K562 (cell line): ENCODE results near the gene ESAM. TPM values are rescaled to one million over a fixed set of nuclear protein-coding genes. Genes with fewer than 3 reads are reported as not detected.
A peak's percentile ranks its signal among the peaks of the same experiment; 100 is the strongest.

Experiments used
- ATAC-seq: fragments of 200-7000 bp; cut with Tn5 transposase; 3 replicates; pipeline ENCODE4 v1.9.1; 2020; ENCODE audit warnings: moderate library complexity
- BruUV-seq: library from RNA; stranded (reverse); fragments of 400-500 nt; replicated peaks from 2 replicates; lab custom pipeline; 2021; lab: Mats Ljungman, UMichigan
- CTCF ChIA-PET: fragments of 300-600 bp; formaldehyde crosslinking; extraction: SDS; loops from one replicate; lab custom pipeline; 2021; ENCODE audit warnings: low intra/inter-chr PET ratio; lab: Yijun Ruan, JAX
- POLR2A ChIA-PET: fragments of 300-600, 350-650 bp; sonication (Branson Sonifier 250); formaldehyde crosslinking; extraction: SDS; loops from one replicate; lab custom pipeline; 2021; ENCODE audit warnings: antibody characterized with exemption, inconsistent platforms; lab: Yijun Ruan, JAX
- DNase-seq, 4 experiments: peaks; one replicate each; pipeline versions ENCODE4 v3.0.0 to v3.0.0-alpha.2; 2011 to 2018; ENCODE audit warnings: low spot score in 3 of 4, mixed read lengths in 3 of 4; ENCODE audit errors: extremely low read depth in 1 of 4
- FAIRE-seq: peaks from 2 replicates; lab custom pipeline; 2011; peaks lifted over from hg19 to GRCh38; lab: Jason Lieb, UNC
- H2AFZ ChIP-seq: 2 replicates; pipeline ENCODE4 v1.6.0; 2011; ENCODE audit warnings: low read depth, low read length, control low read depth, inconsistent platforms
- H3K27ac ChIP-seq: fragments of 200-600 bp; 3 replicates; pipeline ENCODE4 v1.8.0; 2011; ENCODE audit warnings: low read depth, mild to moderate bottlenecking, control low read depth, inconsistent platforms, low read length, moderate library complexity, mixed read lengths; ENCODE audit errors: extremely low read depth
- H3K27me3 ChIP-seq, 2 experiments: fragments of 300-600 bp in 1 of 2; 2 replicates in 1 of 2; 3 replicates in 1 of 2; pipeline versions ENCODE4 v1.6.0 to v1.8.0; 2011; ENCODE audit warnings: inconsistent platforms in 2 of 2, low read length in 2 of 2, mild to moderate bottlenecking in 1 of 2, mixed read lengths in 1 of 2, moderate library complexity in 1 of 2; ENCODE audit not compliant: control insufficient read depth in 2 of 2, insufficient read depth in 2 of 2
- H3K36me3 ChIP-seq: fragments of 300-600 bp; 3 replicates; pipeline ENCODE4 v1.8.0; 2011; ENCODE audit warnings: mild to moderate bottlenecking, low read length, inconsistent platforms; ENCODE audit not compliant: control insufficient read depth, insufficient read depth
- H3K4me1 ChIP-seq, 2 experiments: fragments of 200-600 bp in 1 of 2; replicated peaks in 1 of 2; 2 replicates in 1 of 2; 3 replicates in 1 of 2; pipeline versions ENCODE4 v1.5.1 to v1.8.0; 2011; ENCODE audit warnings: inconsistent platforms in 2 of 2, low read length in 2 of 2, mild to moderate bottlenecking in 1 of 2, mixed read lengths in 1 of 2, moderate library complexity in 1 of 2; ENCODE audit not compliant: control insufficient read depth in 2 of 2, insufficient read depth in 2 of 2
- H3K4me2 ChIP-seq: 2 replicates; pipeline ENCODE4 v1.6.1; 2011; ENCODE audit warnings: low read length, control low read depth, inconsistent platforms, mixed read lengths; ENCODE audit not compliant: insufficient read depth
- H3K4me3 ChIP-seq: fragments of 200-600 bp; sonication (generic), shearing (Covaris generic); 2 replicates; pipeline ENCODE4 v1.5.1; 2016; ENCODE audit warnings: control low read depth, inconsistent platforms
- H3K79me2 ChIP-seq: fragments of 200-600 bp; 3 replicates; pipeline ENCODE4 v1.8.0; 2011; ENCODE audit warnings: low read length, inconsistent platforms; ENCODE audit not compliant: control insufficient read depth, insufficient read depth
- H3K9ac ChIP-seq, 2 experiments: 2 replicates each; pipeline versions ENCODE4 v1.6.0 to v1.6.1; 2011; ENCODE audit warnings: low read depth in 2 of 2, low read length in 2 of 2, control low read depth in 1 of 2, inconsistent platforms in 1 of 2, mild to moderate bottlenecking in 1 of 2, mixed read lengths in 1 of 2; ENCODE audit not compliant: insufficient read depth in 1 of 2
- H3K9me1 ChIP-seq: one replicate; pipeline ENCODE4 v1.6.0; 2011; ENCODE audit warnings: inconsistent platforms, mild to moderate bottlenecking, low read length, moderate library complexity; ENCODE audit not compliant: control insufficient read depth, insufficient read depth
- H3K9me3 ChIP-seq: replicated peaks from 2 replicates; pipeline ENCODE4 v1.5.1; 2011; ENCODE audit warnings: low read depth, low read length, inconsistent platforms; ENCODE audit not compliant: control insufficient read depth, insufficient read depth
- H4K20me1 ChIP-seq: replicated peaks from 2 replicates; pipeline ENCODE4 v1.6.1; 2011; ENCODE audit warnings: low read length, inconsistent platforms, mixed read lengths; ENCODE audit not compliant: control insufficient read depth, insufficient read depth
- DACH1 ChIP-seq: fragments of 450-650 bp; IDR thresholded peaks from 2 replicates; pipeline ENCODE4 v1.6.1; 2018; ENCODE audit not compliant: partially characterized antibody
- HDAC8 ChIP-seq: fragments of 450-650 bp; IDR thresholded peaks from 2 replicates; pipeline ENCODE4 v1.6.1; 2016; ENCODE audit warnings: mild to moderate bottlenecking, missing genetic modification characterization, moderate library complexity, missing compliant biosample characterization
- HSF4 ChIP-seq: fragments of 250-450 bp; sonication (Bioruptor Pico); IDR thresholded peaks from 2 replicates; pipeline ENCODE4 v2.1.2; 2022; ENCODE audit warnings: mild to moderate bottlenecking, moderate library complexity, borderline replicate concordance
- KHSRP ChIP-seq: fragments of 450-650 bp; IDR thresholded peaks from 2 replicates; pipeline ENCODE4 v1.6.1; 2017
- NCOR1 ChIP-seq: fragments of 450-650 bp; IDR thresholded peaks from 2 replicates; pipeline ENCODE4 v1.6.1; 2016; ENCODE audit warnings: mild to moderate bottlenecking, moderate library complexity
- NR1H2 ChIP-seq: sonication (generic); formaldehyde crosslinking; IDR thresholded peaks from 2 replicates; pipeline ENCODE4 v1.4.0; 2020; ENCODE audit warnings: mild to moderate bottlenecking, missing genetic modification reagents
- RFX1 ChIP-seq: fragments of 450-650 bp; IDR thresholded peaks from 2 replicates; pipeline ENCODE4 v1.6.1; 2016; ENCODE audit warnings: mild to moderate bottlenecking, moderate library complexity
- SIX5 ChIP-seq, 2 experiments: IDR thresholded peaks; 2 replicates each; pipeline ENCODE4 v1.6.1; 2011; ENCODE audit warnings: low read length in 2 of 2, borderline replicate concordance in 1 of 2, low read depth in 1 of 2, mild to moderate bottlenecking in 1 of 2, moderate library complexity in 1 of 2; ENCODE audit not compliant: insufficient read depth in 1 of 2
- ZNF449 ChIP-seq: fragments of 250-450 bp; sonication (Bioruptor Pico); IDR thresholded peaks from 2 replicates; pipeline ENCODE4 v1.8.0; 2022; ENCODE audit warnings: moderate library complexity, mild to moderate bottlenecking, inconsistent platforms
- ZNF586 ChIP-seq: fragments of 450-650 bp; formaldehyde crosslinking; conservative IDR thresholded peaks from 2 replicates; pipeline ENCODE4 v1.4.0; 2020; ENCODE audit warnings: mild to moderate bottlenecking, moderate library complexity
- ZNF668 ChIP-seq: fragments of 250-450 bp; sonication (Bioruptor Pico); IDR thresholded peaks from 2 replicates; pipeline ENCODE4 v1.8.0; 2022; ENCODE audit warnings: mild to moderate bottlenecking, inconsistent platforms
- WGBS: fragments of 100-300 bp; shearing (Covaris generic); methylation state at CpG from one replicate; pipeline ENCODE4 v1.1.6; 2016; ENCODE audit warnings: low coverage, mixed read lengths; ENCODE audit not compliant: insufficient coverage; ENCODE audit errors: missing lambda C conversion rate; 5-methylcytosine and 5-hydroxymethylcytosine counted together
- in situ Hi-C: fragments of 300-500 bp; cut with MboI; formaldehyde crosslinking; loops from 4 replicates; pipeline ENCODE4 v1.15.0; 2018; ENCODE audit warnings: inconsistent platforms, mixed read lengths
- intact Hi-C: fragments of 100-400 bp; cut with micrococcal nuclease; formaldehyde crosslinking; loops from 2 replicates; pipeline ENCODE4 v1.14.2; 2022
- polyA plus RNA-seq, 8 experiments: library from polyadenylated mRNA; depleted of rRNA in 4 of 8; stranded (reverse) in 5 of 8; unstranded in 3 of 8; fragments of >200 nt; fragmentation: Nextera tagmentation in 2 of 8; fragmentation: Illumina TruSeq in 1 of 8; extraction: Ambion mirVana in 2 of 8; extraction: Trizol in 1 of 8; gene quantifications; 2 replicates each; pipeline versions ENCODE4 v1.2.1 to v1.2.3, GENCODE V29; 2011 to 2014; ENCODE audit warnings: inconsistent platforms in 1 of 8, missing spikeins in 1 of 8
- total RNA-seq, 7 experiments: library from RNA; depleted of rRNA in 6 of 7; stranded (reverse); fragments of >200 nt in 6 of 7; fragmentation: Illumina TruSeq in 2 of 7; extraction: Trizol in 2 of 7; gene quantifications; 2 replicates each; pipeline versions ENCODE4 v1.2.1 to v1.2.3, GENCODE V29; 2011 to 2021; ENCODE audit warnings: low replicate concordance in 1 of 7
- TF ChIP-seq, protein P1 (sequence below): fragments of 250-450 bp; sonication (Bioruptor Pico); IDR thresholded peaks from 2 replicates; pipeline ENCODE4 v1.4.0; 2020

The ESAM gene
- total and polyA plus RNA-seq, 9 of the 15 experiments (the other 6 are each of a cell fraction or from before 2014, with no cell fraction given): 0.06 to 1.5 (median 0.22) TPM

DNA sequence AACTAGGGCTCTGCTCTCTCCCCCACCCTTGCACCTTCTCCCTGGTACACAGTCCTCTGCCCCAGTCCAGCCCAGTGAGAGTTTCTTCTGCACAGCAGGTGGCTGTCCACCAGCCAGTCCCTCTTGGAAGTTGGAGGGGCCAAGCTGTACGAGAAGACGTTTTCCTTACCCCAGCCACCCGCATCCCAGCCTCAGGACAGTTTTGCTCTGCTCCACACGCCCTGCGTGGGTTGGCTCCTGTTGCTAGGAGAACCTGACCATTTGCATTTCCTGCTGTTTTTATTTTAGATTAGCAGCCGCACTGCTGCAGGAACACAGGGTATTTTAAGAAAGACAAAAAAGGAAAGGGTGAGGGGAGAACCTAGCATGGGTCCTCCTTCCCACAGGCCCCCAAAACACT, 39.9 kb downstream of the ESAM start:
- intact Hi-C loops: no loop called here
- no peak for TF ChIP-seq DACH1
- TF ChIP-seq KHSRP: no peak
- TF ChIP-seq, protein P1, sequence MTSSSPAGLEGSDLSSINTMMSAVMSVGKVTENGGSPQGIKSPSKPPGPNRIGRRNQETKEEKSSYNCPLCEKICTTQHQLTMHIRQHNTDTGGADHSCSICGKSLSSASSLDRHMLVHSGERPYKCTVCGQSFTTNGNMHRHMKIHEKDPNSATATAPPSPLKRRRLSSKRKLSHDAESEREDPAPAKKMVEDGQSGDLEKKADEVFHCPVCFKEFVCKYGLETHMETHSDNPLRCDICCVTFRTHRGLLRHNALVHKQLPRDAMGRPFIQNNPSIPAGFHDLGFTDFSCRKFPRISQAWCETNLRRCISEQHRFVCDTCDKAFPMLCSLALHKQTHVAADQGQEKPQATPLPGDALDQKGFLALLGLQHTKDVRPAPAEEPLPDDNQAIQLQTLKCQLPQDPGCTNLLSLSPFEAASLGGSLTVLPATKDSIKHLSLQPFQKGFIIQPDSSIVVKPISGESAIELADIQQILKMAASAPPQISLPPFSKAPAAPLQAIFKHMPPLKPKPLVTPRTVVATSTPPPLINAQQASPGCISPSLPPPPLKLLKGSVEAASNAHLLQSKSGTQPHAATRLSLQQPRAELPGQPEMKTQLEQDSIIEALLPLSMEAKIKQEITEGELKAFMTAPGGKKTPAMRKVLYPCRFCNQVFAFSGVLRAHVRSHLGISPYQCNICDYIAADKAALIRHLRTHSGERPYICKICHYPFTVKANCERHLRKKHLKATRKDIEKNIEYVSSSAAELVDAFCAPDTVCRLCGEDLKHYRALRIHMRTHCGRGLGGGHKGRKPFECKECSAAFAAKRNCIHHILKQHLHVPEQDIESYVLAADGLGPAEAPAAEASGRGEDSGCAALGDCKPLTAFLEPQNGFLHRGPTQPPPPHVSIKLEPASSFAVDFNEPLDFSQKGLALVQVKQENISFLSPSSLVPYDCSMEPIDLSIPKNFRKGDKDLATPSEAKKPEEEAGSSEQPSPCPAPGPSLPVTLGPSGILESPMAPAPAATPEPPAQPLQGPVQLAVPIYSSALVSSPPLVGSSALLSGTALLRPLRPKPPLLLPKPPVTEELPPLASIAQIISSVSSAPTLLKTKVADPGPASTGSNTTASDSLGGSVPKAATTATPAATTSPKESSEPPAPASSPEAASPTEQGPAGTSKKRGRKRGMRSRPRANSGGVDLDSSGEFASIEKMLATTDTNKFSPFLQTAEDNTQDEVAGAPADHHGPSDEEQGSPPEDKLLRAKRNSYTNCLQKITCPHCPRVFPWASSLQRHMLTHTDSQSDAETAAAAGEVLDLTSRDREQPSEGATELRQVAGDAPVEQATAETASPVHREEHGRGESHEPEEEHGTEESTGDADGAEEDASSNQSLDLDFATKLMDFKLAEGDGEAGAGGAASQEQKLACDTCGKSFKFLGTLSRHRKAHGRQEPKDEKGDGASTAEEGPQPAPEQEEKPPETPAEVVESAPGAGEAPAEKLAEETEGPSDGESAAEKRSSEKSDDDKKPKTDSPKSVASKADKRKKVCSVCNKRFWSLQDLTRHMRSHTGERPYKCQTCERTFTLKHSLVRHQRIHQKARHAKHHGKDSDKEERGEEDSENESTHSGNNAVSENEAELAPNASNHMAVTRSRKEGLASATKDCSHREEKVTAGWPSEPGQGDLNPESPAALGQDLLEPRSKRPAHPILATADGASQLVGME: no peak
- no peak for TF ChIP-seq HSF4 (CRISPR knock-in tag)
- no peak for TF ChIP-seq ZNF449 (CRISPR knock-in tag)
- TF ChIP-seq HDAC8: no peak
- no peak for TF ChIP-seq NCOR1
- TF ChIP-seq ZNF668: no peak
- no peak for TF ChIP-seq ZNF586 (CRISPR knock-in tag)
- TF ChIP-seq SIX5 (IDR thresholded peaks at IDR 0.05; ENCODE audit: borderline replicate concordance in 1 of 2, insufficient read depth in 1 of 2, low read depth in 1 of 2, low read length in 2 of 2): no peak
- no peak for TF ChIP-seq NR1H2 (CRISPR knock-in tag)
- TF ChIP-seq RFX1: no peak
- DNase-seq (peak in 1 of 4 experiments; percentile 2), ATAC-seq (no peak), FAIRE-seq (no peak)
- Histone ChIP-seq H3K27me3 (peaks cover 53 to 90% of the 10 kb centered on the region in 2 experiments), H3K4me1 (peaks cover 0 to 7% of the 10 kb centered on the region in 2 experiments; a peak in 2 of 5 replicates), H3K4me3 (no peak overlapping the region), H3K4me2 (no peak overlapping the region), H3K36me3 (no peaks in the 10 kb centered on the region), H3K79me2 (no peaks in the 10 kb centered on the region), H3K9me1 (no peaks in the 10 kb centered on the region), H3K9me3 (no peaks in the 10 kb centered on the region), H3K27ac (no peak overlapping the region), H3K9ac (no peak overlapping the region), H2AFZ (no peak overlapping the region), H4K20me1 (0 out of 2 replicates have a peak, but pooled peaks cover 3% of the 10 kb centered on the region)
- 2% methylated on average over 6 of the region's 6 CpGs for WGBS
- BruUV-seq: no TSS peak
- in situ Hi-C loops: no loop called here
- ChIA-PET POLR2A (no interaction called here), CTCF (no interaction called here)
